Measurements from ENCODE around the gene C12orf54. TPM values are rescaled to one million over a fixed set of nuclear protein-coding genes. Genes with fewer than 3 reads are reported as not detected.
"Not testable (repeated sequence)": the region's sequence is repeated elsewhere in the genome, so short reads cannot be mapped to it uniquely, and the experiment has no call there.

The C12orf54 gene
- total and polyA plus RNA-seq, 2 experiments from 2014 or later: 0.34 TPM; not detected in 1

- not testable (repeated sequence) for H3K27ac ChIP-seq; H3K9me3 ChIP-seq (ENCODE audit: low read depth); H3K4me3 ChIP-seq; H4K20me1 ChIP-seq (ENCODE audit: insufficient read depth, poor library complexity, severe bottlenecking); H3K36me3 ChIP-seq (replicated peaks; ENCODE audit: insufficient read depth, low read depth); H3K27me3 ChIP-seq; H3K4me2 ChIP-seq; H3K79me2 ChIP-seq; H3K9me2 ChIP-seq (replicated peaks; ENCODE audit: insufficient read depth); DNase-seq (ENCODE audit: low spot score); H3K4me1 ChIP-seq (ENCODE audit: insufficient read depth); H2AFZ ChIP-seq
- no CpG with 5 or more reads among the region's 32 CpGs for WGBS (ENCODE audit: low lambda C conversion rate, missing lambda C conversion rate)
These were observed 18.0 kb downstream of the C12orf54 start for GRCh38 chr12:48500281-48500680.

GRCh38 chr12:48506836-48507235 lies 24.5 kb downstream of the C12orf54 start:
- H3K9me3 ChIP-seq (ENCODE audit: low read depth); H3K27ac ChIP-seq; H3K79me2 ChIP-seq; H3K4me2 ChIP-seq; H3K9me2 ChIP-seq (replicated peaks; ENCODE audit: insufficient read depth); H3K27me3 ChIP-seq; H3K4me1 ChIP-seq (ENCODE audit: insufficient read depth); H4K20me1 ChIP-seq (ENCODE audit: insufficient read depth, poor library complexity, severe bottlenecking); DNase-seq (ENCODE audit: low spot score); H2AFZ ChIP-seq; H3K36me3 ChIP-seq (replicated peaks; ENCODE audit: insufficient read depth, low read depth); H3K4me3 ChIP-seq: not testable (repeated sequence)
- 63% methylated on average over 2 of the region's 2 CpGs for WGBS (ENCODE audit: low lambda C conversion rate, missing lambda C conversion rate)

DNA sequence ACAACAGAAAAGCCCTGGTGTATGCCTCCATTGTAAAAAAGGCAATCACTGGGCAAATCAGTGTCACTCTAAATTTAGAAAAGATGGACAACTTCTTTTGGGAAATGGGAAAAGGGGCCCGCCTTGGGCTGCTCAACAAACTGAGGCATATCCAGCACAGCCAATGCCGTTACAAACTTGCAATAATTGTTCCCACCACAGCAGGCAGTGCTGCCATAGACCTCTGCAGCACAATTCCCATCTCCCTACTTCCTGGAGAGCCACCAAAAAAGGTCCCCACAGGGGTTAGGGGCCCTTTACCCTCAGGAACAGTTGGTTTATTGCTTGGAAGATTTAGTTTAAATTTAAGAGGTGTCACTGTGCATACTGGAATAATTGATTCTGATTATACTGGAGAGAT lies 26.7 kb downstream of the C12orf54 start:
- no peaks in the 10 kb centered on the region for H3K79me2 ChIP-seq
- DNase-seq (ENCODE audit: low spot score): no peak
- no peak overlapping the region for H2AFZ ChIP-seq
- H3K4me1 ChIP-seq (ENCODE audit: insufficient read depth): no peaks in the 10 kb centered on the region
- H3K4me2 ChIP-seq: no peak overlapping the region
- no peaks in the 10 kb centered on the region for H3K9me2 ChIP-seq (replicated peaks; ENCODE audit: insufficient read depth)
- H3K4me3 ChIP-seq: no peak overlapping the region
- TF ChIP-seq, protein P1, sequence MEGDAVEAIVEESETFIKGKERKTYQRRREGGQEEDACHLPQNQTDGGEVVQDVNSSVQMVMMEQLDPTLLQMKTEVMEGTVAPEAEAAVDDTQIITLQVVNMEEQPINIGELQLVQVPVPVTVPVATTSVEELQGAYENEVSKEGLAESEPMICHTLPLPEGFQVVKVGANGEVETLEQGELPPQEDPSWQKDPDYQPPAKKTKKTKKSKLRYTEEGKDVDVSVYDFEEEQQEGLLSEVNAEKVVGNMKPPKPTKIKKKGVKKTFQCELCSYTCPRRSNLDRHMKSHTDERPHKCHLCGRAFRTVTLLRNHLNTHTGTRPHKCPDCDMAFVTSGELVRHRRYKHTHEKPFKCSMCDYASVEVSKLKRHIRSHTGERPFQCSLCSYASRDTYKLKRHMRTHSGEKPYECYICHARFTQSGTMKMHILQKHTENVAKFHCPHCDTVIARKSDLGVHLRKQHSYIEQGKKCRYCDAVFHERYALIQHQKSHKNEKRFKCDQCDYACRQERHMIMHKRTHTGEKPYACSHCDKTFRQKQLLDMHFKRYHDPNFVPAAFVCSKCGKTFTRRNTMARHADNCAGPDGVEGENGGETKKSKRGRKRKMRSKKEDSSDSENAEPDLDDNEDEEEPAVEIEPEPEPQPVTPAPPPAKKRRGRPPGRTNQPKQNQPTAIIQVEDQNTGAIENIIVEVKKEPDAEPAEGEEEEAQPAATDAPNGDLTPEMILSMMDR (IDR thresholded peaks at IDR 0.05; ENCODE audit: poor library complexity): no peak
- TF ChIP-seq EZH2phosphoT487 (IDR thresholded peaks at IDR 0.05; ENCODE audit: low read depth, severe bottlenecking, unreplicated experiment): no peak
- TF ChIP-seq EZH2 (IDR thresholded peaks at IDR 0.05; ENCODE audit: borderline replicate concordance): no peak
- no peaks in the 10 kb centered on the region for H3K36me3 ChIP-seq (replicated peaks; ENCODE audit: insufficient read depth, low read depth)
- H3K27me3 ChIP-seq: no peaks in the 10 kb centered on the region
- no peak overlapping the region for H3K27ac ChIP-seq
- peaks cover 8% of the 10 kb centered on the region for H3K9me3 ChIP-seq (ENCODE audit: low read depth)
- H4K20me1 ChIP-seq (ENCODE audit: insufficient read depth, poor library complexity, severe bottlenecking): no peaks in the 10 kb centered on the region
- 66% methylated on average over 2 of the region's 2 CpGs for WGBS (ENCODE audit: low lambda C conversion rate, missing lambda C conversion rate)

DNA sequence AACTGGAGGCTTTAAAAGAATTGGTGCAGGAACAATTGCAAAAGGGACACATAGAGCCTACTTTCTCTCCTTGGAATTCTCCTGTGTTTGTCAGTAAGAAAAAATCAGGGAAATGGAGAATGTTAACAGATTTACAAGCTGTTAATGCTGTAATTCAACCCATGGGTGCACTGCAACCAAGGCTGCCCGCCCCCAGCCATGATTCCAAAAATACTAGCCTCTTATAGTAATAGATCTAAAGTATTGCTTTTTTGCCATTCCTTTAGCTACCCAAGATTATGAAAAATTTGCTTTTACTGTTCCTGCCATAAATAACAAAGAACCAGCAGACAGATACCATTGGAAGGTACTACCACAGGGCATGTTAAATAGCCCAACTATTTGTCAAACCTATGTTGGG lies 27.8 kb downstream of the C12orf54 start:
- no peaks in the 10 kb centered on the region for H3K36me3 ChIP-seq (replicated peaks; ENCODE audit: insufficient read depth, low read depth)

More for the DNA sequence above, 27.8 kb downstream of the C12orf54 start:
- 24% methylated on average over 1 of the region's 1 CpG for WGBS (ENCODE audit: low lambda C conversion rate, missing lambda C conversion rate)
- DNase-seq (ENCODE audit: low spot score): no peak
- Histone ChIP-seq H4K20me1 (ENCODE audit: insufficient read depth, poor library complexity, severe bottlenecking) (no peaks in the 10 kb centered on the region), H3K27me3 (no peaks in the 10 kb centered on the region), H3K27ac (no peak overlapping the region), H3K4me2 (no peak overlapping the region), H3K4me3 (no peak overlapping the region), H3K4me1 (ENCODE audit: insufficient read depth) (no peaks in the 10 kb centered on the region), H3K9me3 (ENCODE audit: low read depth) (peaks cover 8% of the 10 kb centered on the region), H3K79me2 (no peaks in the 10 kb centered on the region), H3K9me2 (replicated peaks; ENCODE audit: insufficient read depth) (no peaks in the 10 kb centered on the region), H2AFZ (no peak overlapping the region)
- TF ChIP-seq EZH2 (IDR thresholded peaks at IDR 0.05; ENCODE audit: borderline replicate concordance): no peak
- TF ChIP-seq EZH2phosphoT487 (IDR thresholded peaks at IDR 0.05; ENCODE audit: low read depth, severe bottlenecking, unreplicated experiment): no peak
- TF ChIP-seq, protein P1 (IDR thresholded peaks at IDR 0.05; ENCODE audit: poor library complexity): no peak
